Common myeloid progenitor, CD34-positive (primary cell): Measurements from ENCODE around the gene EPAS1.

ENCODE experiments used
- CTCF ChIA-PET: fragments of 350-600 bp; sonication (Branson Sonifier 250); formaldehyde crosslinking; loops from one replicate; lab custom pipeline; 2021; ENCODE audit warnings: antibody characterized with exemption; lab: Charles Lee
- POLR2A ChIA-PET: fragments of 350-600 bp; sonication (Branson Sonifier 250); formaldehyde crosslinking; loops from one replicate; lab custom pipeline; 2021; ENCODE audit warnings: antibody characterized with exemption; lab: Charles Lee
- DNase-seq, 3 donors: peaks; one replicate each; pipeline versions ENCODE4 v3.0.0 to v3.0.0-alpha.2; 2013
- H3K27ac ChIP-seq, 2 experiments: 1 replicate in 1 of 2; 2 replicates in 1 of 2; pipeline ENCODE4 v1.7.0; 2013; ENCODE audit warnings: inconsistent platforms in 2 of 2, low read length in 2 of 2, mild to moderate bottlenecking in 2 of 2, low read depth in 1 of 2, moderate library complexity in 1 of 2; ENCODE audit not compliant: severe bottlenecking in 2 of 2, insufficient read depth in 1 of 2, poor library complexity in 1 of 2
- H3K27me3 ChIP-seq, 5 experiments: replicated peaks in 2 of 5; 1 replicate in 3 of 5; 2 replicates in 2 of 5; pipeline versions ENCODE4 v1.6.1 to v1.7.0; 2013; ENCODE audit warnings: low read length in 4 of 5, mild to moderate bottlenecking in 2 of 5, moderate library complexity in 2 of 5, inconsistent platforms in 1 of 5; ENCODE audit not compliant: insufficient read depth in 5 of 5, control insufficient read depth in 4 of 5
- H3K36me3 ChIP-seq, 4 experiments: 1 replicate in 2 of 4; 2 replicates in 2 of 4; pipeline versions ENCODE4 v1.6.1 to v1.7.0; 2013; ENCODE audit warnings: low read length in 3 of 4, control low read depth in 1 of 4, mild to moderate bottlenecking in 1 of 4; ENCODE audit not compliant: control insufficient read depth in 4 of 4, insufficient read depth in 4 of 4
- H3K4me1 ChIP-seq, 4 experiments: 1 replicate in 3 of 4; 2 replicates in 1 of 4; pipeline versions ENCODE4 v1.6.1 to v1.7.1; 2013; ENCODE audit warnings: low read length in 3 of 4, mild to moderate bottlenecking in 3 of 4, control low read depth in 1 of 4, inconsistent platforms in 1 of 4, moderate library complexity in 1 of 4; ENCODE audit not compliant: control insufficient read depth in 4 of 4, insufficient read depth in 4 of 4; ENCODE audit errors: control extremely low read depth in 1 of 4
- H3K4me3 ChIP-seq, 7 experiments: 1 replicate in 4 of 7; 2 replicates in 3 of 7; pipeline versions ENCODE4 v1.5.1 to v1.7.0; 2013; ENCODE audit warnings: mild to moderate bottlenecking in 7 of 7, low read length in 6 of 7, moderate library complexity in 6 of 7, inconsistent platforms in 2 of 7, low read depth in 2 of 7, control low read depth in 1 of 7; ENCODE audit not compliant: insufficient read depth in 4 of 7, control insufficient read depth in 1 of 7; ENCODE audit errors: extremely low read depth in 1 of 7
- H3K9me3 ChIP-seq, 5 experiments: 1 replicate in 4 of 5; 2 replicates in 1 of 5; pipeline versions ENCODE4 v1.6.1 to v1.7.1; 2013; ENCODE audit warnings: low read length in 4 of 5, mild to moderate bottlenecking in 2 of 5, inconsistent platforms in 1 of 5, low read depth in 1 of 5, moderate library complexity in 1 of 5; ENCODE audit not compliant: control insufficient read depth in 4 of 5, insufficient read depth in 2 of 5; ENCODE audit errors: control extremely low read depth in 1 of 5
- WGBS: methylation state at CpG from one replicate; pipeline ENCODE4 v1.1.5; 2013; ENCODE audit not compliant: insufficient coverage; 5-methylcytosine and 5-hydroxymethylcytosine counted together

The EPAS1 gene

GRCh38 chr2:46342566-46343315 lies 45.5 kb downstream of the EPAS1 start:
- Histone ChIP-seq H3K36me3 (no peaks in the 10 kb centered on the region), H3K9me3 (no peaks in the 10 kb centered on the region), H3K4me3 (no peak overlapping the region), H3K27me3 (no peaks in the 10 kb centered on the region), H3K4me1 (peaks cover 0 to 4% (median 0%) of the 10 kb centered on the region in 4 experiments), H3K27ac (no peak overlapping the region)
- WGBS, result 100% methylated on average over 6 of the region's 9 CpGs
- CTCF ChIA-PET, result interaction anchor here (1.1 to 2.1 kb wide), 3 partner anchors 15 to 113 kb away, joined by 3 to 7 read pairs (median 6); no protein-coding TSS in a partner anchor
- DNase-seq, result no peak
- POLR2A ChIA-PET, result no interaction called here

GRCh38 chr2:46344706-46345105 lies 47.5 kb downstream of the EPAS1 start:
- Histone ChIP-seq H3K27ac (no peak overlapping the region), H3K4me3 (no peak overlapping the region), H3K27me3 (no peaks in the 10 kb centered on the region), H3K9me3 (no peaks in the 10 kb centered on the region), H3K4me1 (peaks cover under 1 to 20% (median 6%) of the 10 kb centered on the region in 4 experiments), H3K36me3 (no peaks in the 10 kb centered on the region)
- ChIA-PET POLR2A (no interaction called here), CTCF (interaction anchor here (1.0 to 2.0 kb wide), 2 partner anchors 10 to 17 kb away, joined by 3 to 6 read pairs; no protein-coding TSS in a partner anchor)
- no peak for DNase-seq
- WGBS, result 92% methylated on average over 2 of the region's 5 CpGs

GRCh38 chr2:46345775-46346174 lies 48.6 kb downstream of the EPAS1 start:
- ChIA-PET POLR2A (no interaction called here), CTCF (interaction anchor here (0.5 to 2.1 kb wide), 5 partner anchors 11 to 287 kb away, joined by 3 to 9 read pairs (median 3); no protein-coding TSS in a partner anchor)
- Histone ChIP-seq H3K4me1 (peaks cover 11 to 30% (median 16%) of the 10 kb centered on the region in 4 experiments), H3K36me3 (no peaks in the 10 kb centered on the region), H3K9me3 (no peaks in the 10 kb centered on the region), H3K4me3 (no peak overlapping the region), H3K27ac (no peak overlapping the region), H3K27me3 (no peaks in the 10 kb centered on the region)
- DNase-seq, result no peak
- 69% methylated on average over 3 of the region's 3 CpGs for WGBS

- Histone ChIP-seq H3K4me3 (no peak overlapping the region), H3K9me3 (no peaks in the 10 kb centered on the region), H3K4me1 (peaks cover 16 to 40% (median 25%) of the 10 kb centered on the region in 4 experiments), H3K36me3 (no peaks in the 10 kb centered on the region), H3K27me3 (no peaks in the 10 kb centered on the region), H3K27ac (no peak overlapping the region)
- no peak for DNase-seq
- ChIA-PET POLR2A (no interaction called here), CTCF (interaction anchor here (0.7 to 2.1 kb wide), 5 partner anchors 9 to 284 kb away, joined by 3 to 9 read pairs (median 5); no protein-coding TSS in a partner anchor)
- 100% methylated on average over 5 of the region's 10 CpGs for WGBS
Observed at GRCh38 chr2:46346719-46347118, 49.5 kb downstream of the EPAS1 start.

GRCh38 chr2:46347648-46348280 lies 50.6 kb downstream of the EPAS1 start:
- Histone ChIP-seq H3K9me3 (no peaks in the 10 kb centered on the region), H3K27ac (no peak overlapping the region), H3K36me3 (no peaks in the 10 kb centered on the region), H3K4me1 (peaks cover 19 to 50% (median 35%) of the 10 kb centered on the region in 4 experiments), H3K4me3 (no peak overlapping the region), H3K27me3 (no peaks in the 10 kb centered on the region)
- WGBS, result 88% methylated on average over 7 of the region's 11 CpGs
- ChIA-PET CTCF (interaction anchor here (1.3 to 2.1 kb wide), 2 partner anchors 10 to 18 kb away, joined by 5 to 9 read pairs; no protein-coding TSS in a partner anchor), POLR2A (no interaction called here)
- no peak for DNase-seq

DNA sequence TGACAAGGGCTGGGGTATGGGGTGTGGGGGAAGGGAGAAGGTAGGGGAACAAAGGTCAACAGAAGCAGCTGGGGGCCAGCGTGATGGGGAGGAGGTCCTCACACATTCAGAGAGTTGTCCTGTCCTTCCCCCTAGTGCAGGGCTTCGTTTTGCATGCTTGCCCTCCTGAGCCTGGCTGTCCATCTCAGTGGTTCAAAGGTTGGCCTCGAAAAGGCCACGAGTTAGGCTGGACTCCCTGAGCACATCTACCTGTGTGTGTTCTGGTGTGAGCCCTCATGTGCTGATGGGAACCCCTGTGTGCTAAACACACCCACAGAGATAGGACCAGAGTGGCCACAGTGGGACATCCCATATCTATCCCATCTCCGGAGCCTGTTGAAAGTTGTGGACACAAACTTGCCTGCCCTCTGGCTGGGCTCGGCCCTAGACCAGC lies 51.9 kb downstream of the EPAS1 start:
- no peak overlapping the region for H3K4me3 ChIP-seq
- H3K4me1 ChIP-seq, result peaks cover 19 to 54% (median 38%) of the 10 kb centered on the region in 4 experiments
- H3K9me3 ChIP-seq, result no peaks in the 10 kb centered on the region
- CTCF ChIA-PET, result interaction anchor here (1.5 kb wide), 1 partner anchor 12 kb away, joined by 3 read pairs; no protein-coding TSS in a partner anchor
- no peak for DNase-seq
- no peaks in the 10 kb centered on the region for H3K36me3 ChIP-seq
- no peak overlapping the region for H3K27ac ChIP-seq
- POLR2A ChIA-PET, result no interaction called here
- 94% methylated on average over 6 of the region's 6 CpGs for WGBS
- no peaks in the 10 kb centered on the region for H3K27me3 ChIP-seq
